Spleen (tissue), 11 donors: ENCODE data around the gene PPP2R5E. TPM values are rescaled to one million over a fixed set of nuclear protein-coding genes. Genes with fewer than 3 reads are reported as not detected.

Experiments
- DNase-seq: peaks from one replicate; pipeline ENCODE4 v3.0.0-alpha.2; 2020
- H3K27ac ChIP-seq, 8 donors: fragments of 200-600 bp; sonication (generic) in 7 of 8; 1 replicate in 4 of 8; 2 replicates in 4 of 8; pipeline versions ENCODE4 v1.5.0 to v1.8.0; 2016 to 2021; ENCODE audit warnings: inconsistent platforms in 4 of 8, mild to moderate bottlenecking in 4 of 8, moderate library complexity in 1 of 8
- H3K27me3 ChIP-seq, 7 donors: fragments of 200-600 bp; sonication (generic) in 6 of 7; replicated peaks in 1 of 7; 1 replicate in 4 of 7; 2 replicates in 3 of 7; pipeline versions ENCODE4 v1.5.0 to v1.8.0; 2016 to 2021; ENCODE audit warnings: inconsistent platforms in 3 of 7, mild to moderate bottlenecking in 1 of 7
- H3K36me3 ChIP-seq, 6 donors: fragments of 200-600 bp; sonication (generic) in 5 of 6; 1 replicate in 4 of 6; 2 replicates in 2 of 6; pipeline versions ENCODE4 v1.5.0 to v1.8.0; 2016 to 2021; ENCODE audit warnings: inconsistent platforms in 2 of 6
- H3K4me1 ChIP-seq, 6 donors: fragments of 200-600 bp; sonication (generic) in 5 of 6; 1 replicate in 3 of 6; 2 replicates in 3 of 6; pipeline versions ENCODE4 v1.5.0 to v1.8.0; 2016 to 2021; ENCODE audit warnings: inconsistent platforms in 3 of 6
- H3K4me3 ChIP-seq, 8 donors: fragments of 200-600 bp; sonication (generic) in 7 of 8; 1 replicate in 4 of 8; 2 replicates in 4 of 8; pipeline versions ENCODE4 v1.5.0 to v1.8.0; 2016 to 2021; ENCODE audit warnings: inconsistent platforms in 4 of 8, mild to moderate bottlenecking in 4 of 8, moderate library complexity in 2 of 8
- H3K9me3 ChIP-seq, 8 donors: fragments of 200-600 bp; sonication (generic) in 7 of 8; 1 replicate in 4 of 8; 2 replicates in 4 of 8; pipeline versions ENCODE4 v1.5.0 to v1.8.0; 2016 to 2021; ENCODE audit warnings: inconsistent platforms in 4 of 8
- POLR2A ChIP-seq, 3 donors: fragments of 450-650 bp; IDR thresholded peaks; one replicate each; pipeline ENCODE4 v1.5.1; 2017; ENCODE audit warnings: antibody characterized with exemption in 3 of 3, mild to moderate bottlenecking in 1 of 3
- POLR2AphosphoS5 ChIP-seq, 3 donors: sonication (generic); formaldehyde crosslinking; IDR thresholded peaks; one replicate each; pipeline ENCODE4 v1.5.1; 2017; ENCODE audit warnings: antibody characterized with exemption in 3 of 3
- WGBS, 5 donors: extraction: QIAGEN DNeasy Blood & Tissue Kit in 3 of 5; methylation state at CpG; one replicate each; pipeline versions ENCODE4 v1.1.5 to v1.1.7; 2013 to 2018; 5-methylcytosine and 5-hydroxymethylcytosine counted together
- intact Hi-C: fragments of 100-400 bp; cut with DNase I; formaldehyde crosslinking; loops from one replicate; pipeline ENCODE4 v1.15.0; 2023; ENCODE audit warnings: low total_unique reads
- polyA plus RNA-seq, 3 donors: library from polyadenylated mRNA; stranded (reverse); fragments of 200-250 nt; gene quantifications; one replicate each; pipeline ENCODE4 v1.2.1, GENCODE V29; 2013
- total RNA-seq, 7 donors: library from RNA; depleted of rRNA in 3 of 7; stranded (reverse); fragments of >200 nt in 3 of 7; fragmentation: NEBNext Ultra II Directional in 4 of 7; extraction: Animal tissue kit (Norgen Biotek cat#: 25700) in 4 of 7; gene quantifications; one replicate each; pipeline versions ENCODE4 v1.1.0 to v1.2.1, GENCODE V29; 2016 to 2021
- TF ChIP-seq, protein P1 (sequence below), 11 experiments: fragments of 200-600 bp in 7 of 11; fragments of 450-650 bp in 4 of 11; sonication (generic) in 4 of 11; IDR thresholded peaks in 8 of 11; conservative IDR thresholded peaks in 3 of 11; 1 replicate in 7 of 11; 2 replicates in 4 of 11; pipeline versions ENCODE4 v1.4.0 to v1.8.0; 2016 to 2021; ENCODE audit warnings: antibody characterized with exemption in 11 of 11, inconsistent platforms in 4 of 11, mild to moderate bottlenecking in 1 of 11
- donor health status: healthy with polysubstance abuse.
- donor health status: DM: no; HTN: no; CAD: no; lungs with moderate emphysema.
- donor health status: DM: no; HTN: no; CAD: no.
- donor health status: Bipolar disorder and iron deficiency.
- donor health status: healthy.
- donor health status: DM: no; HTN: no; CAD: no.
- donor health status: DM: yes; HTN: yes; CAD: no.

The PPP2R5E gene
- total and polyA plus RNA-seq, 10 donors, result 6.1 to 42.3 (median 29.1) TPM

- peak overlapping the region in 3 of 8 donors; percentile 5 to 50 (median 22) for H3K4me3 ChIP-seq
- peaks cover 0 to 9% (median 0%) of the 10 kb centered on the region in 6 donors for H3K36me3 ChIP-seq
- H3K27me3 ChIP-seq, result no peaks in the 10 kb centered on the region
- TF ChIP-seq POLR2A (IDR thresholded peaks at IDR 0.05) (no peak), POLR2AphosphoS5 (IDR thresholded peaks at IDR 0.05) (peak in 1 of 3 donors; percentile 33)
- TF ChIP-seq, protein P1, sequence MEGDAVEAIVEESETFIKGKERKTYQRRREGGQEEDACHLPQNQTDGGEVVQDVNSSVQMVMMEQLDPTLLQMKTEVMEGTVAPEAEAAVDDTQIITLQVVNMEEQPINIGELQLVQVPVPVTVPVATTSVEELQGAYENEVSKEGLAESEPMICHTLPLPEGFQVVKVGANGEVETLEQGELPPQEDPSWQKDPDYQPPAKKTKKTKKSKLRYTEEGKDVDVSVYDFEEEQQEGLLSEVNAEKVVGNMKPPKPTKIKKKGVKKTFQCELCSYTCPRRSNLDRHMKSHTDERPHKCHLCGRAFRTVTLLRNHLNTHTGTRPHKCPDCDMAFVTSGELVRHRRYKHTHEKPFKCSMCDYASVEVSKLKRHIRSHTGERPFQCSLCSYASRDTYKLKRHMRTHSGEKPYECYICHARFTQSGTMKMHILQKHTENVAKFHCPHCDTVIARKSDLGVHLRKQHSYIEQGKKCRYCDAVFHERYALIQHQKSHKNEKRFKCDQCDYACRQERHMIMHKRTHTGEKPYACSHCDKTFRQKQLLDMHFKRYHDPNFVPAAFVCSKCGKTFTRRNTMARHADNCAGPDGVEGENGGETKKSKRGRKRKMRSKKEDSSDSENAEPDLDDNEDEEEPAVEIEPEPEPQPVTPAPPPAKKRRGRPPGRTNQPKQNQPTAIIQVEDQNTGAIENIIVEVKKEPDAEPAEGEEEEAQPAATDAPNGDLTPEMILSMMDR (IDR thresholded peaks at IDR 0.05 in 8 of 11, conservative IDR thresholded peaks at IDR 0.05 in 3 of 11), result peak in 4 of 11 experiments; percentile 35 to 41 (median 37)
- intact Hi-C loops, result no loop called here
- H3K4me1 ChIP-seq, result peaks cover 23 to 79% (median 58%) of the 10 kb centered on the region in 6 donors
- 20 to 41% (median 26%) methylated on average over 1 of the region's 1 CpG for WGBS, 5 donors
- H3K9me3 ChIP-seq, result no peaks in the 10 kb centered on the region
- H3K27ac ChIP-seq, result peak overlapping the region; percentile 3 to 77 (median 63)
- no peak for DNase-seq
These were observed 105.0 kb downstream of the PPP2R5E start for GRCh38 chr14:63438065-63438757.

GRCh38 chr14:63436286-63437098 lies 106.7 kb downstream of the PPP2R5E start:
- peak overlapping the region in 7 of 8 donors; percentile 9 to 77 (median 60) for H3K27ac ChIP-seq
- no peak overlapping the region for H3K4me3 ChIP-seq
- TF ChIP-seq, protein P1 (IDR thresholded peaks at IDR 0.05 in 8 of 11, conservative IDR thresholded peaks at IDR 0.05 in 3 of 11), result no peak
- TF ChIP-seq POLR2A (IDR thresholded peaks at IDR 0.05), result no peak
- no peak for TF ChIP-seq POLR2AphosphoS5 (IDR thresholded peaks at IDR 0.05)
- H3K9me3 ChIP-seq, result no peaks in the 10 kb centered on the region
- peaks cover 0 to 6% (median 0%) of the 10 kb centered on the region in 6 donors for H3K36me3 ChIP-seq
- 76 to 84% (median 80%) methylated on average over 5 of the region's 5 CpGs for WGBS, 5 donors
- DNase-seq, result no peak
- intact Hi-C loops, result no loop called here
- peaks cover 23 to 83% (median 58%) of the 10 kb centered on the region in 6 donors for H3K4me1 ChIP-seq
- H3K27me3 ChIP-seq, result no peaks in the 10 kb centered on the region

DNA sequence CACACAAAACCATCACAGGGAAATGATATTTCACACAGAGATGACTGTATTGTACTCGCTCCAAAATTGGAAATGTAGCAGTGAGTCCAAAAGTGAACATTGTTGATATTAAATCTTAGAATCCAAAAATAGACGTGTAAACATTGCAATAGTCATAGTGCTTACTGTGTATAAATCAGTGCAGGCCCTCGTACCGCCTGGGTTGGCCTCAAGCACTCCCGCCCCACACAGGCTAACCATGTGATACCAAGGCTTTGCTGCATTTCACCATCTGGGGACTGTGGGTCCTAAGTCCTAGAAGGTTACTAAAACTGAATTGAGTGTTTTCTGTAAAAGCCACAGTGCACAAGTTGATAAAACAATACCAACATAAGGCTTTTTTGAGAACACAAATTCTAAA lies 107.3 kb downstream of the PPP2R5E start:
- peaks cover 23 to 90% (median 58%) of the 10 kb centered on the region in 6 donors for H3K4me1 ChIP-seq
- TF ChIP-seq POLR2AphosphoS5 (IDR thresholded peaks at IDR 0.05), result no peak
- TF ChIP-seq, protein P1 (IDR thresholded peaks at IDR 0.05 in 8 of 11, conservative IDR thresholded peaks at IDR 0.05 in 3 of 11), result no peak
- TF ChIP-seq POLR2A (IDR thresholded peaks at IDR 0.05), result no peak
- intact Hi-C loops, result no loop called here
- DNase-seq, result no peak
- H3K27me3 ChIP-seq, result no peaks in the 10 kb centered on the region
- peak overlapping the region in 4 of 8 donors; percentile 60 to 77 (median 70) for H3K27ac ChIP-seq
- 81 to 88% (median 83%) methylated on average over 5 of the region's 5 CpGs for WGBS, 5 donors
- H3K9me3 ChIP-seq, result no peaks in the 10 kb centered on the region
- H3K4me3 ChIP-seq, result no peak overlapping the region
- no peaks in the 10 kb centered on the region for H3K36me3 ChIP-seq

DNA sequence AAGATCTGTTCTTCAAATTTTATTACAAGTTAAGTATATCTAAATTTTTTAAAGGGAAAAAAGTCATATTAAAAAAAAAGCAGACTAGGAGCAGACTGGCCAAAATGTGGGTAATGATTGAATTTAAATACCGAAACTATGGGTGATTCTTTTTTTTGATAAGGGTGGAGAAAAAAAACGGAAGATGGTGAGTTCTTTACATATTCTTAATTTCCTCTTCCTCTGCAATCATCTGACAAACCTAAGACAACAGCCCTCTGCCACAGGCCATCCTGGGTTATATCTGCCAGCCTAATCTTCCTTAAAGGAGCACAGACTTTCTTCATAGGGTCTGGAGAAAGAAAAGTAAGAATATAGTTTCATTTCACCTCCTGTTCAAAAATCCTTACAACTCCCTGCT lies 108.0 kb downstream of the PPP2R5E start:
- WGBS, 5 donors, result 52 to 67% (median 56%) methylated on average over 2 of the region's 2 CpGs
- no peak overlapping the region for H3K4me3 ChIP-seq

More for the DNA sequence above, 108.0 kb downstream of the PPP2R5E start:
- Histone ChIP-seq H3K9me3 (no peaks in the 10 kb centered on the region), H3K36me3 (no peaks in the 10 kb centered on the region), H3K27ac (peak overlapping the region in 4 of 8 donors; percentile 60 to 77 (median 70)), H3K4me1 (peaks cover 23 to 90% (median 57%) of the 10 kb centered on the region in 6 donors), H3K27me3 (no peaks in the 10 kb centered on the region)
- intact Hi-C loops, result no loop called here
- DNase-seq, result no peak
- TF ChIP-seq POLR2AphosphoS5 (IDR thresholded peaks at IDR 0.05) (no peak), POLR2A (IDR thresholded peaks at IDR 0.05) (no peak)
- TF ChIP-seq, protein P1 (IDR thresholded peaks at IDR 0.05 in 8 of 11, conservative IDR thresholded peaks at IDR 0.05 in 3 of 11), result no peak
